Gastrocnemius medialis (tissue), 4 donors: ENCODE data around the gene PDGFRB. TPM values are rescaled to one million over a fixed set of nuclear protein-coding genes. Genes with fewer than 3 reads are reported as not detected.

Experiments used
- ATAC-seq, 2 donors: fragments of 150-250 bp; one replicate each; pipeline ENCODE4 v1.9.1; 2016
- DNase-seq, 2 donors: peaks; one replicate each; pipeline ENCODE4 v3.0.0-alpha.2; 2019
- H3K27ac ChIP-seq, 4 donors: fragments of 200-600 bp; sonication (generic); 1 replicate in 1 of 4; 2 replicates in 3 of 4; pipeline ENCODE4 v1.5.1; 2016 to 2018; ENCODE audit warnings: mild to moderate bottlenecking in 2 of 4, moderate library complexity in 1 of 4
- H3K27me3 ChIP-seq, 3 donors: fragments of 200-600 bp; sonication (generic) in 2 of 3; 1 replicate in 1 of 3; 2 replicates in 2 of 3; pipeline versions ENCODE4 v1.5.1 to v1.6.0; 2016 to 2019; ENCODE audit warnings: mild to moderate bottlenecking in 1 of 3, moderate library complexity in 1 of 3
- H3K36me3 ChIP-seq, 2 donors: fragments of 200-600 bp; sonication (generic) in 1 of 2; one replicate each; pipeline ENCODE4 v1.5.1; 2017 to 2018
- H3K4me1 ChIP-seq, 2 donors: fragments of 200-600 bp; sonication (generic) in 1 of 2; one replicate each; pipeline ENCODE4 v1.5.1; 2016 to 2017; ENCODE audit warnings: mild to moderate bottlenecking in 2 of 2
- H3K4me3 ChIP-seq, 4 donors: fragments of 200-600 bp; sonication (generic) in 3 of 4; 1 replicate in 1 of 4; 2 replicates in 3 of 4; pipeline ENCODE4 v1.5.1; 2016 to 2019; ENCODE audit warnings: mild to moderate bottlenecking in 2 of 4
- H3K9me3 ChIP-seq, 3 donors: fragments of 200-600 bp; sonication (generic) in 2 of 3; 1 replicate in 1 of 3; 2 replicates in 2 of 3; pipeline ENCODE4 v1.5.1; 2016 to 2019
- POLR2A ChIP-seq, 2 donors: fragments of 450-650 bp; IDR thresholded peaks; one replicate each; pipeline ENCODE4 v1.6.1; 2017; ENCODE audit warnings: antibody characterized with exemption in 2 of 2, mild to moderate bottlenecking in 2 of 2, moderate library complexity in 2 of 2
- in situ Hi-C, 4 donors: fragments of 200-750 bp; cut with MboI; loops; one replicate each; pipeline versions ENCODE4 v1.15.0 to v1.8.0; 2017; ENCODE audit warnings: low sequenced_read_pairs in 4 of 4
- intact Hi-C: fragments of 100-400 bp; cut with DNase I; formaldehyde crosslinking; loops from one replicate; pipeline ENCODE4 v1.15.1; 2023; ENCODE audit warnings: low total_unique reads
- total RNA-seq, 4 donors: library from RNA; depleted of rRNA; stranded (reverse); fragments of >200 nt; gene quantifications; one replicate each; pipeline versions ENCODE4 v1.1.0 to v1.2.3, GENCODE V29; 2016
- TF ChIP-seq, protein P1 (sequence below), 5 experiments: fragments of 450-650 bp in 3 of 5; fragments of 200-600 bp in 2 of 5; sonication (generic) in 2 of 5; IDR thresholded peaks in 4 of 5; conservative IDR thresholded peaks in 1 of 5; 1 replicate in 4 of 5; 2 replicates in 1 of 5; pipeline ENCODE4 v1.5.1; 2016 to 2019; ENCODE audit warnings: antibody characterized with exemption in 5 of 5, mild to moderate bottlenecking in 3 of 5, moderate library complexity in 3 of 5

The PDGFRB gene
- total RNA-seq, 4 donors from 2014 or later, result 27.9 to 58.4 (median 52.5) TPM

DNA sequence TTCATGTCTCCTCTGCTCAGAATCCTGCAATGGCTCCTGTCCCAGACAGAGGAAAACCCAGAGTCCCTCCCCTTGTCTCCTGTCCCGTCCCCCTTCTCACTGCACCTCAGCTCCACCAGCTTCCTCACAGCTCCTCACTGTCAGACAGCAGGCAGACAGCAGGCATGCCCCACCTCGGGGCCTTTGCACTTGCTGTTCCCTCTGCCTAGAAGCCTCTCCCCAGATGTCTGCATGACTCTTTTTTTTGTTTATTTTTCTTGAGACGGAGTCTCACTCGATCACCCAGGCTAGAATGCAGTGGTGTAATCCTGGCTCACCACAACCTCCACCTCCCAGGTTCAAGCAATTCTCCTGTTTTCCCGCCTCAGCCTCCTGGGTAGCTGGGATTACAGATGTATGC is 25.4 kb upstream of the PDGFRB start:
- Histone ChIP-seq H3K4me1 (peaks cover 21 to 23% of the 10 kb centered on the region in 2 donors), H3K27ac (peak overlapping the region; percentile 91 to 95 (median 94)), H3K36me3 (no peaks in the 10 kb centered on the region), H3K27me3 (no peaks in the 10 kb centered on the region), H3K4me3 (peak overlapping the region in 2 of 4 donors; percentile 21 to 33), H3K9me3 (no peaks in the 10 kb centered on the region)
- TF ChIP-seq, protein P1, sequence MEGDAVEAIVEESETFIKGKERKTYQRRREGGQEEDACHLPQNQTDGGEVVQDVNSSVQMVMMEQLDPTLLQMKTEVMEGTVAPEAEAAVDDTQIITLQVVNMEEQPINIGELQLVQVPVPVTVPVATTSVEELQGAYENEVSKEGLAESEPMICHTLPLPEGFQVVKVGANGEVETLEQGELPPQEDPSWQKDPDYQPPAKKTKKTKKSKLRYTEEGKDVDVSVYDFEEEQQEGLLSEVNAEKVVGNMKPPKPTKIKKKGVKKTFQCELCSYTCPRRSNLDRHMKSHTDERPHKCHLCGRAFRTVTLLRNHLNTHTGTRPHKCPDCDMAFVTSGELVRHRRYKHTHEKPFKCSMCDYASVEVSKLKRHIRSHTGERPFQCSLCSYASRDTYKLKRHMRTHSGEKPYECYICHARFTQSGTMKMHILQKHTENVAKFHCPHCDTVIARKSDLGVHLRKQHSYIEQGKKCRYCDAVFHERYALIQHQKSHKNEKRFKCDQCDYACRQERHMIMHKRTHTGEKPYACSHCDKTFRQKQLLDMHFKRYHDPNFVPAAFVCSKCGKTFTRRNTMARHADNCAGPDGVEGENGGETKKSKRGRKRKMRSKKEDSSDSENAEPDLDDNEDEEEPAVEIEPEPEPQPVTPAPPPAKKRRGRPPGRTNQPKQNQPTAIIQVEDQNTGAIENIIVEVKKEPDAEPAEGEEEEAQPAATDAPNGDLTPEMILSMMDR (IDR thresholded peaks at IDR 0.05 in 4 of 5, conservative IDR thresholded peaks at IDR 0.05 in 1 of 5), result no peak
- no peak for TF ChIP-seq POLR2A (IDR thresholded peaks at IDR 0.05)
- DNase-seq (no peak), ATAC-seq (peak; percentile 19 to 26)
- in situ Hi-C loops (no loop called here), intact Hi-C loops (loop anchor here (2.0 kb wide), 1 partner anchor 64 kb away; no protein-coding TSS in a partner anchor)

DNA sequence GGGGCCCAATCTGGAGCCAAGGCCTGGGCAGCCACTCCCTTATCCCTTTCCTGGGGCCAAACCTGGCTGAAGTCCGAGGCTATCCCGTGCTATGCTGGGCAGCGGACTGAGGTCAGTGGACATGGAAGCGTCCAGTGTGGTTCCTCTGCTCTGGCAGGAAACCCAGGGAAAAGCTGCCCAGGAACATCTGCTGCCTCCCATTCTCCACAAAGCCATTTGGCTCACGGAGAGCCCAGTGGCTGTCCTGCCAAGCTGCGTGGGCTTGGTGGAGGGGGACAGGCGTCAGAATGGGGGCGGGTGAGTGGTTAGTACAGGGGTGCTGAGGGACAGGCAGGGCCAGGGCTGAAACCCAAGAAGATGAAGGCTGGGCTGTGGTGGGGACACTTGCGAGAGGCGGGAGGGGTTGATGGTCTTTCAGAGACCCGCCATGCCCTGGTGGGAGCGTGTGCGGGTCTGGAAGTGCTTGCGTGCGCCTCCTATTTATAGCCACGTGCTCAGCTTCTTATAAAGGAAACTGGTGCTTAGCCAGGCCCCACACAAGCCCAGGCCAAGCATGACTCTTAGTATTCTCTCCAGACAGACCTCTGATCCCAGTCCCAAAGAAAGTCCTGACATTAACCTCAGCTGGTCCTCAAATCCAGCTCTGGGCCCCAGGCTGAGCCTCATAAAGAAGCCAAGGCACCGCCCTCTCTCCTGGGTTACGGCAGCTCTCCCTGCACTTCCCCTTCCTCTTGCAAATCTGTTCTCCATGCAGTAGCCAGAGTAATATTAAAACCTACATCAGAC is 24.8 kb upstream of the PDGFRB start:
- TF ChIP-seq, protein P1 (IDR thresholded peaks at IDR 0.05 in 4 of 5, conservative IDR thresholded peaks at IDR 0.05 in 1 of 5), result no peak
- TF ChIP-seq POLR2A (IDR thresholded peaks at IDR 0.05), result peak; percentile 24 to 55
- H3K4me1 ChIP-seq, result peaks cover 21 to 23% of the 10 kb centered on the region in 2 donors
- DNase-seq, result peak; percentile 89 to 97
- ATAC-seq, result peak; percentile 87 to 93
- intact Hi-C loops (loop anchor here (2.0 kb wide), 1 partner anchor 64 kb away; no protein-coding TSS in a partner anchor), in situ Hi-C loops (no loop called here)
- H3K27me3 ChIP-seq, result no peaks in the 10 kb centered on the region
- H3K4me3 ChIP-seq, result peak overlapping the region; percentile 11 to 37 (median 27)
- H3K27ac ChIP-seq, result peak overlapping the region; percentile 91 to 95 (median 94)
- H3K9me3 ChIP-seq, result no peaks in the 10 kb centered on the region
- H3K36me3 ChIP-seq, result no peaks in the 10 kb centered on the region

DNA sequence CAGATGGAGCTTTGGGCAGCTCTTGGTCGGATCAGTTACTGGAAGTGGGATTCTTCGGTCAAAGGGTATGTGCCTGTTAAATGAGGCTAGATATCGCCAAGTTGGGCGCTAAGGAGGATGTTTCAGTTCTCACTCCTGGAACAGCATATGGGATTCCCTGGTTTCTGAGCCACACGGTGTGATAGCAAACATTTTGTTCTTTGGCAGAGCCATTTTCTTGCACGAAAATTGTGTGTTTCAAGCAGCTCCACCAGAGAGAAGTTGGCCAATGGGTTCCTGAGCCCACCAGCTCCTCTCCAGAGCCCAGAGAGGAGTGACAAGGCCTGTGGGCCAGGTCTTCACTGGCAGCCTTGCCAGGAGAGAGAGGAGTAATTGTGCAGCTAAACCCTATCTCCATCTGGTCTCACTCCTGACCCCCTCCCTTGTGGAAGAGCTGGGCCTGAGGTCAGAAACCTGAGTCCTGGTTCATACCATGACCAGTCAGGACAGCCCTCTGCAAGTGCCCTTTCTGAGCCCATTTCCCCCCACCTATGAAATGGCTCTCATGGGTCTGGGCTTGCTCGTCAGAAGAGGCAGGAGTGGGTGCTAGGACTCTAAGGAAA is 23.5 kb upstream of the PDGFRB start:
- intact Hi-C loops, result no loop called here
- DNase-seq, result no peak
- H3K27me3 ChIP-seq, result no peaks in the 10 kb centered on the region
- in situ Hi-C loops, result no loop called here
- H3K27ac ChIP-seq, result peak overlapping the region; percentile 91 to 95 (median 94)
- no peaks in the 10 kb centered on the region for H3K9me3 ChIP-seq
- TF ChIP-seq POLR2A (IDR thresholded peaks at IDR 0.05), result no peak
- TF ChIP-seq, protein P1 (IDR thresholded peaks at IDR 0.05 in 4 of 5, conservative IDR thresholded peaks at IDR 0.05 in 1 of 5), result no peak
- no peak for ATAC-seq
- no peaks in the 10 kb centered on the region for H3K36me3 ChIP-seq
- H3K4me3 ChIP-seq, result no peak overlapping the region
- H3K4me1 ChIP-seq, result peaks cover 21 to 23% of the 10 kb centered on the region in 2 donors

DNA sequence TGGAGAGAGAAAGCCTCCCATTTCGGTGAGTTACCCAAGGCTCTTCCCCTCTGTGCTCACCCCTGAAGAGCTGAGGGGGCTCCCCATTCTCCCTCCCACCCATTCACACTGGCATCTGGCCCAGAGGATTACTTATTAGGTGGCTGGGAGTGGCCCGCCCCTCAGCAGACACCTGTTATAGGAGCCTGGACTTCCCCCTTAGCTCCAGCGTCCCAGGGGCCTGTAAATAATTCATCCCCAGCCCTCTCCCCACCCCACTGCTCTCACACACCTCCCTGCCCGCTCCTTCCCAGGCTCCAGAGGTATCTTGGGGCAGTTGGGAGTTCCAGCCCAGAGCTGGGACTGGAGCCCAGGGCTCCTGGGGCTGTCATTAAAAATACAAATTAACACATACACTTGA is 22.6 kb upstream of the PDGFRB start:
- in situ Hi-C loops, result no loop called here
- intact Hi-C loops, result no loop called here
- H3K4me3 ChIP-seq, result no peak overlapping the region
- H3K9me3 ChIP-seq, result no peaks in the 10 kb centered on the region
- H3K4me1 ChIP-seq, result peaks cover 21 to 23% of the 10 kb centered on the region in 2 donors
- H3K27ac ChIP-seq, result peak overlapping the region in 3 of 4 donors; percentile 25 to 95 (median 94)
- TF ChIP-seq, protein P1 (IDR thresholded peaks at IDR 0.05 in 4 of 5, conservative IDR thresholded peaks at IDR 0.05 in 1 of 5), result no peak
- TF ChIP-seq POLR2A (IDR thresholded peaks at IDR 0.05), result no peak
- ATAC-seq (no peak), DNase-seq (no peak)
- no peaks in the 10 kb centered on the region for H3K36me3 ChIP-seq
- H3K27me3 ChIP-seq, result no peaks in the 10 kb centered on the region
